T follicular helper cell (primary cell): ENCODE data around the gene LONP2.
"Not testable (repeated sequence)": the region's sequence is repeated elsewhere in the genome, so short reads cannot be mapped to it uniquely, and the experiment has no call there.

ENCODE experiments used
- DNase-seq: peaks from one replicate; pipeline ENCODE4 v3.0.0-alpha.2; 2020; ENCODE audit warnings: low read depth

Gene LONP2

DNA sequence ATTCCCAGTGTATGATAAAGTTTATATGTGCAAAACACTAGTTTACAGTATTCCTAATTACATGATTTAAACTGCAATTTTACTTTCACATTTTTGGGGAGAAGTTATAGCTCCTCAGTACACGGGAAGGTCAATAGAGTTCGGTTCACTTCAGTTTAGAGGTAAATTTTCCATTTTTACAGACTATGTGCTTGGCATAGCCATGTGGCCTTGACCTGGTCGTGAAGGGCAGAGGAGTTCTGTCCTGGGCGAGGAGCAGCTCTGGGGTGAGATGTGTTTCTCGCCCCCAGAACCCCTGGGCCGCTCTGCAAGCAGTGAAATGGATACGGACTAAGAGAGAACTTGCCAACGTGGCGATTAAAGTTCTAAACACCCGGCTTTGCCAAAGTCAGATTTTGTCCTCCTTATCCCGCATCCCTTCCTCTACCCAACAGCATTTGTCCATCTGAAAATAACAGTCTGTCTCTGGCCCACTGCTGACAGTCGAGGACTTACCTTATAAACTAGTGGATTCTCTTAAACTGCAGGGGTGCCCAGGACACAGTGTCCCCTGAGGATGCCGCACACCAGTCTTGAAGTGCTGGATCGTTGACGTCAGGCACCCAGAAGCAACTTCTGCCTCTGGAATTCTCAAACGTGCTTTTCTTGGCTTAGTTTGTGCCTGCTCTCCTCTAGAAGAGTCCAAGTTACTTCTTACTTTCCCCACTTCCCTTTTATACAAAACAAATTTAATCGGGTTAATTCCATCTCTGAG lies 142.6 kb downstream of the LONP2 start:
- DNase-seq = no peak

- DNase-seq = no peak
Observed at GRCh38 chr16:48392407-48392806, 148.3 kb downstream of the LONP2 start.

- no peak for DNase-seq
Observed at GRCh38 chr16:48393485-48394354, 149.6 kb downstream of the LONP2 start.

GRCh38 chr16:48394355-48394703 lies 150.2 kb downstream of the LONP2 start:
- DNase-seq = no peak

DNA sequence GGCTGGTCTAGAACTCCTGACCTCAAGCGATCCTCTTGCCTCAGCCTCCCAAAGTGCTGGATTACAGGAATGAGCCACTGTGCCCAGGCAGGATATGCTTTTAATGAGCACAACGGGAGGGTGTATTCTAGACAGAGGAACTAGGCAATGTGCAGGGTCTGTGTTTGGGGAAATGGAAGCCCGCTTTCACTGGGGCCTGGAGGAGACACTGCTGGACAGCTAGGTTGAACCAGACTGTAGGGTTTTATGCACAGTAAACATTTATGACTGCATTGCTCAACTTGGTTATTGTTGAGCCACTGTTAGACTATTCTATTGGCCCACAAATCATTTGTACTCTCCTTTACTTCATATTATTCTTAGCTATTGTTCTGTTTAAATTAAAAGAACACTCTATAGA lies 151.3 kb downstream of the LONP2 start:
- no peak for DNase-seq

DNA sequence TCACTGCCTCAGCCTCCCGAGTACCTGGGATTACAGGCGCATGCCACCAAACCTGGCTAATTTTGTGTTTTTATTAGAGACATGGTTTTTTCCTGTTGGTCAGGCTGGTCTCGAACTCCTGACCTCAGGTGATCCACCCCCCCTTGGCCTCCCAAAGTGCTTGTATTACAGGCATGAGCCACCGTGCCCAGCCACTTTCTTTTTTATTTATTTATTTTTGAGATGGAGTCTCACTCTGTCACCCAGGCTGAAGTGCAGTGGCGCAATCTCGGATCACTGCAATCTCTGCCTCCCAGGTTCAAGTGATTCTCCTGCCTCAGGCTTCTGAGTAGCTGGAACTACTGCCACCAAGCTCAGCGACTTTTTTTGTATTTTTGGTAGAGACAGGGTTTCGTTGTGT lies 158.4 kb downstream of the LONP2 start:
- DNase-seq = not testable (repeated sequence)

- no peak for DNase-seq
Observed at GRCh38 chr16:48405153-48405552, 161.1 kb downstream of the LONP2 start.

DNA sequence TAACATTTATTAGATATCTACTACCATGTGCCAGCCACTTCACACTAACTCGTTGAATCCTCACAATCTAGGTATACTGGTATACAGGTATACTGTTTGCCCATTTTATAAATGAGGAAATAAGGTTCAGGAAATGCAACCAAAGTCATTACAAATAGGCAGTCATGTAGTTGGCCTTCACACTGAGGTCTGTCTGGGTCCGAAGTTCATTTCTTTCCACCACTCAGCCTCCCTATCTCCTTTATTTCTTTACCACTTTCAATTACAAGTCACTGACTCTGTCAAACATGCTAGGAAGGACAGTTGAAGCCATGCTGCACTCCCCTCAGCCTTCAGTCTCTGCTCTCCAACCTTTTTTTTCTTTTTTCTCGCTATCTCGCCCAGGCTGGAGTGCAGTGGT lies 161.8 kb downstream of the LONP2 start:
- no peak for DNase-seq
